Measurements from ENCODE around the gene ZNF154.

Gene ZNF154

DNA sequence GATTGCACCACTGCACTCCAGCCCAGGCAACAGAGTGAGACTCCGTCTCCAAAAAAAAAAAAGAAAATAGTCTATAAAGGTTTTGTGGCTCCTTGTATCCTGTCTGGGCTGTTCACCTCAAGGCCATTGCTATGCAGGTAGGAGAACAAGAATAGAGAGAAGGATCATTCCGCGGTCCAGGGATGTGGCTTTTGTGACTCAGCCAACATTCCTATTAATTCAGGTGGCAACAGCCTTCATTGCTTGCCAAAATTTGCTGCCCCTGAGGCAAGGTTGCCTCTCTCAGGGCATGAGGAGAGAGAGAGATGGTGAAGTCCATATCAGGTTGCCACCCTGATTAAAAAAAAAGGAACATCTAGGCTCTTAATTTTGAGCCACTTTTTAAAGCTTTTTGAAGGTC, 19.3 kb downstream of the ZNF154 start:
- no peak overlapping the region for H3K4me2 ChIP-seq (ENCODE audit: low read length)
- no peaks in the 10 kb centered on the region for H3K27me3 ChIP-seq (ENCODE audit: low read depth, low read length)
- H3K4me1 ChIP-seq (ENCODE audit: low read length): no peaks in the 10 kb centered on the region
- no peak overlapping the region for H2AFZ ChIP-seq (ENCODE audit: low read depth, low read length)
- peaks cover 9% of the 10 kb centered on the region; the same call in 1 of the 2 replicates for H4K20me1 ChIP-seq (ENCODE audit: insufficient read depth, low read length)
- peaks cover 81% of the 10 kb centered on the region for H3K36me3 ChIP-seq (replicated peaks; ENCODE audit: low read depth, low read length)
- no peak overlapping the region for H3K9ac ChIP-seq (ENCODE audit: low read length)
- peaks cover 43% of the 10 kb centered on the region for H3K9me3 ChIP-seq (ENCODE audit: insufficient read depth, low read length)
- peaks cover 89% of the 10 kb centered on the region for H3K79me2 ChIP-seq (ENCODE audit: low read length)
- no peak overlapping the region for H3K4me3 ChIP-seq (ENCODE audit: low read length)
- H3K27ac ChIP-seq (ENCODE audit: low read length): no peak overlapping the region
- TF ChIP-seq EZH2phosphoT487 (IDR thresholded peaks at IDR 0.05; ENCODE audit: low read depth): no peak
- TF ChIP-seq CTCF (IDR thresholded peaks at IDR 0.05; ENCODE audit: low read depth, low read length): no peak

GRCh38 chr19:57688011-57688763, 20.8 kb downstream of the ZNF154 start:
- Histone ChIP-seq H2AFZ (ENCODE audit: low read depth, low read length) (no peak overlapping the region), H4K20me1 (ENCODE audit: insufficient read depth, low read length) (no peaks in the 10 kb centered on the region), H3K79me2 (ENCODE audit: low read length) (peaks cover 90% of the 10 kb centered on the region), H3K4me3 (ENCODE audit: low read length) (no peak overlapping the region), H3K4me2 (ENCODE audit: low read length) (no peak overlapping the region), H3K9me3 (ENCODE audit: insufficient read depth, low read length) (peaks cover 57% of the 10 kb centered on the region), H3K27me3 (ENCODE audit: low read depth, low read length) (no peaks in the 10 kb centered on the region), H3K9ac (ENCODE audit: low read length) (no peak overlapping the region), H3K27ac (ENCODE audit: low read length) (no peak overlapping the region), H3K36me3 (replicated peaks; ENCODE audit: low read depth, low read length) (peaks cover 87% of the 10 kb centered on the region), H3K4me1 (ENCODE audit: low read length) (peaks cover 6% of the 10 kb centered on the region)
- TF ChIP-seq EZH2phosphoT487 (IDR thresholded peaks at IDR 0.05; ENCODE audit: low read depth) (no peak), CTCF (IDR thresholded peaks at IDR 0.05; ENCODE audit: low read depth, low read length) (no peak)

- Histone ChIP-seq H4K20me1 (ENCODE audit: insufficient read depth, low read length) (no peaks in the 10 kb centered on the region), H3K9ac (ENCODE audit: low read length) (no peak overlapping the region), H3K4me2 (ENCODE audit: low read length) (no peak overlapping the region), H3K4me3 (ENCODE audit: low read length) (no peak overlapping the region), H3K36me3 (replicated peaks; ENCODE audit: low read depth, low read length) (peaks cover 88% of the 10 kb centered on the region), H2AFZ (ENCODE audit: low read depth, low read length) (no peak overlapping the region), H3K27me3 (ENCODE audit: low read depth, low read length) (no peaks in the 10 kb centered on the region), H3K27ac (ENCODE audit: low read length) (no peak overlapping the region), H3K79me2 (ENCODE audit: low read length) (peaks cover 91% of the 10 kb centered on the region), H3K4me1 (ENCODE audit: low read length) (peaks cover 13% of the 10 kb centered on the region), H3K9me3 (ENCODE audit: insufficient read depth, low read length) (peaks cover 63% of the 10 kb centered on the region)
- TF ChIP-seq CTCF (IDR thresholded peaks at IDR 0.05; ENCODE audit: low read depth, low read length): no peak
- TF ChIP-seq EZH2phosphoT487 (IDR thresholded peaks at IDR 0.05; ENCODE audit: low read depth): no peak
These were observed 21.5 kb downstream of the ZNF154 start for GRCh38 chr19:57687363-57688010.

- no peak overlapping the region for H2AFZ ChIP-seq (ENCODE audit: low read depth, low read length)
- H3K4me1 ChIP-seq (ENCODE audit: low read length): peaks cover 14% of the 10 kb centered on the region
- H3K79me2 ChIP-seq (ENCODE audit: low read length): peaks cover 98% of the 10 kb centered on the region
- H4K20me1 ChIP-seq (ENCODE audit: insufficient read depth, low read length): no peaks in the 10 kb centered on the region
- no peak overlapping the region for H3K9ac ChIP-seq (ENCODE audit: low read length)
- H3K27ac ChIP-seq (ENCODE audit: low read length): no peak overlapping the region
- TF ChIP-seq EZH2phosphoT487 (IDR thresholded peaks at IDR 0.05; ENCODE audit: low read depth): no peak
- no peak for TF ChIP-seq CTCF (IDR thresholded peaks at IDR 0.05; ENCODE audit: low read depth, low read length)
- no peak overlapping the region for H3K4me2 ChIP-seq (ENCODE audit: low read length)
- no peaks in the 10 kb centered on the region for H3K27me3 ChIP-seq (ENCODE audit: low read depth, low read length)
- H3K4me3 ChIP-seq (ENCODE audit: low read length): no peak overlapping the region
- peaks cover 89% of the 10 kb centered on the region for H3K36me3 ChIP-seq (replicated peaks; ENCODE audit: low read depth, low read length)
- H3K9me3 ChIP-seq (ENCODE audit: insufficient read depth, low read length): peaks cover 63% of the 10 kb centered on the region
These were observed 22.3 kb downstream of the ZNF154 start for GRCh38 chr19:57686727-57687126.
